Measurements from ENCODE around the gene DGCR6.
"Not testable (repeated sequence)": the region's sequence is repeated elsewhere in the genome, so short reads cannot be mapped to it uniquely, and the experiment has no call there.

The DGCR6 gene

DNA sequence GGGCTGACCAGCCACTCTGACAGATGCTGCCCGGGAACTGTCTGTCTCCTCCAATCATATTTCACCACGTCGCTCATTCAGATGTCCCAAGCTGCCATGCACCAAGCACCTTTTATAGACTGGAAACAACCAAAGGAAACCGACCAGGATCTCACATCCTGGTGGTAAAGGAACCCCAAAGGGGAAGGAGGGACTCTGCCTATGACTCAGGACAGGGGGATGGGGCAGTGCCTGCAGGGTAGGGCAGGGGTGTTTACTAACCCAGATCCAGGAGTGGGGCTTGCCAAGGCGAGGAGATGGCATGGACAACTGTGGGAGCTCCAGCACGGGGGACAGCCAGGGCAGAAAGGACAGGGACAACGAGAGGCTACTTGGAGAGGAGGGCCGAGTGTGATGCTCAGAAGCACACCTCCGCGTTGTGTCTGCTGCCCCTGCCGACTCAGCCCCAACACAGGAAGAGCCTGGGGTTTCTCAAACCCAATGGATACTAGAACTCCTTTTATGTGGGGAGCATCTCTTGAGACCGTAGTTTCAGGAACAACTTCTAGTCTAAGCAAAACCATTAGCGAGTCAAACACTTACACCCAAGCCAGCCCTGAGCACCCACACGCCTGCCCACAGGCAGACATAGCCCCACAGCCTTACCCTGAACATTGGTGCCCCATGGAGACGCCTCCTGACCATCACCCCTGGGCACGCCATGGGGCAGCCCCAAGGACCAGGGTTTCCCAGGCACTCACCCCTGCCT, 26.0 kb downstream of the DGCR6 start:
- DNase-seq (ENCODE audit: low read depth) = no peak

GRCh38 chr22:18933914-18934313, 27.8 kb downstream of the DGCR6 start:
- DNase-seq (ENCODE audit: low read depth) = no peak

GRCh38 chr22:18934688-18935087, 28.6 kb downstream of the DGCR6 start:
- not testable (repeated sequence) for DNase-seq (ENCODE audit: low read depth)

DNA sequence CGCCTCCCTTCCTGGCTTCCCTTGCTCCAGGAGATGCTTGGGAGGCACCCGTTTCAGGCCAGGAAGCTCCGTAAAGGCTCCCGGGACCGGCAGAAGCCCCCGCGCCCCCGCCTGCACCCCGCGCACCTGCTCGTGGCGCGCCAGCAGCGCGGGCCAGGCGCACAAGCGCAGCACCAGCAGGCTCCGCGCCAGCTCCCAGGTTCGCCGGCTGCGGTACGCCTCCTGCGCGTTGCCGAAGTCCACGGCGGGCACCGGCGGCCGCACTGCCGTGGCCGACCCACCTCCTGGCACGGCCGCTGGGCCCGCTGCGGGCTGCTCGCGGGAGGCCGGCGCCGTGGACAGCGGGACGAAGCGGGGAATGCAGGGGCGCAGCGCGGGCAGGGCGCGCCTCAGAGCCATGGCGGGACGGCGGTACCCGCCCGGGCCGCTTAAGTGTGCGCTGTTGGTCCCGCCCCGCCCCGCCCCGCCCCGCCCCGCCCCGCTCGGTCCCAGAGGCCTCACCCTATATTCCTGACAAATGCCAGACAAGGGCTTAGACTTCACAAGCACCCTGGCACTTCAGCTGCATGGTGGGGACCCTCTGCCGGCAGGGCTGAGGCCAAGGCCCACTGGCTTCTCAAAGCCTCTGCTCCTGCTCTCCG, 29.9 kb downstream of the DGCR6 start, which contains the start of gene PRODH:
Gene PRODH (minus strand): TSS at position 405 of the 641 bp plus-strand sequence. CDS start 6 bp downstream, at position 399.
- no peak for DNase-seq (ENCODE audit: low read depth)

DNA sequence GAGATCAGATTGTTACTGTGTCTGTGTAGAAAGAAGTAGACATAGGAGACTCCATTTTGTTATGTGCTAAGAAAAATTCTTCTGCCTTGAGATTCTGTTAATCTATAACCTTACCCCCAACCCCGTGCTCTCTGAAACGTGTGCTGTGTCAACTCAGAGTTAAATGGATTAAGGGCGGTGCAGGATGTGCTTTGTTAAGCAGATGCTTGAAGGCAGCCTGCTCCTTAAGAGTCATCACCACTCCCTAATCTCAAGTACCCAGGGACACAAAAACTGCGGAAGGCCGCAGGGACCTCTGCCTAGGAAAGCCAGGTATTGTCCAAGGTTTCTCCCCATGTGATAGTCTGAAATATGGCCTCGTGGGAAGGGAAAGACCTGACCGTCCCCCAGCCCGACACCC, 32.6 kb downstream of the DGCR6 start:
- not testable (repeated sequence) for DNase-seq (ENCODE audit: low read depth)

GRCh38 chr22:18947105-18947504, 41.0 kb downstream of the DGCR6 start:
- not testable (repeated sequence) for DNase-seq (ENCODE audit: low read depth)

DNA sequence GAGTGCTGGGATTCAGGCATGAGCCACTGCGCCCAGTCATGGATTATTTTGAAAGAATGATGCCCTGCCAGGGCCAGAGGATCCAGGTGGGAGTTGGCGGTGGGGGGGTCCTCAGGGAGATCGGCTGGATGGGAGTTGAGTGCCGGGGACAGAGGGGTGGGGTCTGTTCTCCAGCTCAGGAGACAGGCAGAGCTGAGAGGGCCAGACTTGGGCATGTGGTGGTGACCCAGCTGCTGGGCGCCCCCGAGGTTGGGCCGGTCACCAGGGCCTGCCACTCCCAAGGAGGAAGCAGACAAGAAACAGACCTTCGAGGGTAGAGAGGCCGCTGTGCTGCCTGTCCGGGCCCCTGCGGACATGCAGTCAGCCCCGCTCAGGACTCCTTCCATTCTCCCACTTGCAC, 41.8 kb downstream of the DGCR6 start:
- no peak for DNase-seq (ENCODE audit: low read depth)

GRCh38 chr22:18950141-18950540, 44.0 kb downstream of the DGCR6 start:
- no peak for DNase-seq (ENCODE audit: low read depth)

- no peak for DNase-seq (ENCODE audit: low read depth)
These were observed 45.9 kb downstream of the DGCR6 start for GRCh38 chr22:18952022-18952421.

DNA sequence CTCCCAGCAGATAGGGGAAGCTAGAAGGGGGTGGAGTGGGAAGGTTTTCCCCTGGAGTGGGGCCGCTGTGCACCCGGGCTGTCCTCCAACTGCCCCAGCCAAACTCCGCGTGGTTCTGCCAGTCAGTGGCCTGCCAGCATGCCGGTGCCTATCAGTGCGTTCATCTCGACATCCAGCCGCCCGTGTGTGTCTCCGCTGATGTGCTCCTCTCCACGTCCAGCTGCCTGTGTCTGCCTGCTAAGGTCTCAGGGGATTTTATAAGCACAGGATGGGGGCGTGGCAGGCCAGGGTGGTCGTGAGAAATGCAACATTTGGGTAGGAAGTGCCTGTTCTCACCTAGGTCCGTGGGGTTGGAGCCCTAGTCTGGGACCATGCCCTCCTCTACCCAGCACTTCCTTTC, 47.0 kb downstream of the DGCR6 start:
- DNase-seq (ENCODE audit: low read depth) = not testable (repeated sequence)

DNA sequence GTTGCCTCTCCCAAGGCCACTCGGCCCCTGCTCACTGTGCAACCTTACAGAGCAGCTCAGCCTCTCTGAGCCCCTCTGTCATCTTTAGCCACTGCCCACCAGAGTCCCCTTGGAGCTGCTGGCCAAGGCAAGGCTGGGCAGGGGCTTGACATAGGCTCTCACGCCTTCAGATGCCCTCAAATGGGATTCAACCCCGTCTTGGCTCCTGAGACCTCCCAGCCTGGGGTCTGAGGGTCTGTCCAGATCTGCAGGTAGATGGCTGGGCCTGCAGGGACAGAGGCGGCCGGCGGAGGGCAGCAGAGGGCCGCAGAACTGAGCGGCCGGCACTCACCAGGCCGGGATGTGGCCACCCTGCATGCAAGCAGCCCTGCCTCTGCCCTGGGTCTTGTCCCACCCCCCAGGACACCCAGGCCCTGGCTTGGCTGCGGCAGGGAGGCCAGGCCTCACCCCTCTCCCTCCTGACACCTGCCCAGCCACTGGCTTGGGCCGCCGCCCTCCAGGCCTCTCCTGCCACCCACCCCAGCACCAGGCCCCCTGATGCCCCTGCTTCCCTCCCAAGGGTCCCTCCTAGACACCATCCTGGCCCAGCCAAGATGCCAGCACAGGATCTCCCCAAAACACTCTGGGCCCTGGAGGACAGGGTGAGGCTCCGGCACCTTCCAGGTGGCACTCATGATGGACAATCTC, 48.3 kb downstream of the DGCR6 start:
- peak; percentile 22 for DNase-seq (ENCODE audit: low read depth)

DNA sequence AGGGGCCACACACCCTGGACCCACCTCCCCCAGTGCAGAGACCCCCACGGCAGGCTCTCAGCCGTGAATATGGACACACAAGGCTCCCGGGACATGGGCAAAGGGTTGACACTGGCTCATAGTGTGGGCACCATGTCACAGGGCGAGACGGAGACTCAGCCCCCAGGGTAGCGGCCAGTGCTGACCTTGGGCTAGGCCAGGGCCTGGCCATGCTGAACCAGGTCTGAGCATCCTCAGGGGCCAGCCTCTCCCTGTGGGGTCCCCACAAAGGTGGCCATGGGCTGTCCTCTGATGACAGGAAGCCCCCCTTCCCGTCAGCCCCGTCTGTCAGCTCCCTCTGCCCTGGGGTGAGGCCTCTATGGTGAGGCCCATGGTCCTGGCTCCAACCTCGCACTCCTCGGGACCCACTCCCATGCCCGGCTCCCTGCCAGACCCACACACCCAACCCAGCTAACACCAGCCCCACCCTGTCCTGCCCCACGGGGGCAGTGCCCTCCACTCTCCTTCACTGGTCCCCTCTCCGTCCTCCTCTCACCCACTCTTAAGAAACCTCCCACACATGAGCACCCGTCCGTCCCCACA, 49.0 kb downstream of the DGCR6 start:
- DNase-seq (ENCODE audit: low read depth) = no peak

DNA sequence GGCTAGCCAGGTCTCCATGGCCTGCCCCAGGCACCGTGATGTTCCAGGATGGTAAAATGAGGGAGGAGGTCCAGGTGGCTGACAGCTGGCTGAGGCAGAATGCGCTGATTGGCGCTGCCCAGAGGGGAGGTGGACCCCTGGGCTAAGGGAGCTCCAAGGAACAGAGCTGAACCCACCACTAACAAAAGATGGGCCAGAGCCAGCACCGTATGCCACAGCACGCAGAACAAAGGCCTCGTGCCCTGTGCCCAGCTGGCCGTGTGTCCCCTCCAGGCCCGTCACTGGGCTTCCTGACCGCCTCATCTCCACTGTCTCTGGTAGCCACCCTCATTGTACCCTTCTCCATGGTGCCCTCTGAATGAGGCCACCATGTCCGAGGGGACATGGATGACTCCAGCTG, 49.6 kb downstream of the DGCR6 start:
- no peak for DNase-seq (ENCODE audit: low read depth)

- not testable (repeated sequence) for DNase-seq (ENCODE audit: low read depth)
These were observed 50.2 kb downstream of the DGCR6 start for GRCh38 chr22:18956121-18956895.

DNA sequence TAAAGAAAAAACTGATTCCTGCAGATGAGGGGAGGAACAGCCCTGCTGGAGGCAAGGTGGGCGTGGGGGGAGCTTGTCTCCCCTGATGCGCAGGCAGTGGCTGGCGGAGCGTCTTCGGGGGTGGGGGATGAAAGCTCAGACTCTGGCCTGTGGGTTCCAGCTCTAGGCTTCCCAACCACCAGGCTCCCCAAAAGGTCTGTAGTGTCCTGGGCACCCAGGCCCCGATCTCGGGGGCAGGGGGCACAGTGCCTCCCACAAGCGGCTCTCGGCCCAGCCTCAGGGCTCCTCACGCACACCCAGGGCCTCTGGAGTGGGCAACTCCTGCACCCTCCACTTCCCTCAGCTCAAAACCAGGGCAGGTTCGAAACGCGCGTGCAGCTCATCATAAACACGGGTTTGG, 50.8 kb downstream of the DGCR6 start:
- not testable (repeated sequence) for DNase-seq (ENCODE audit: low read depth)

DNA sequence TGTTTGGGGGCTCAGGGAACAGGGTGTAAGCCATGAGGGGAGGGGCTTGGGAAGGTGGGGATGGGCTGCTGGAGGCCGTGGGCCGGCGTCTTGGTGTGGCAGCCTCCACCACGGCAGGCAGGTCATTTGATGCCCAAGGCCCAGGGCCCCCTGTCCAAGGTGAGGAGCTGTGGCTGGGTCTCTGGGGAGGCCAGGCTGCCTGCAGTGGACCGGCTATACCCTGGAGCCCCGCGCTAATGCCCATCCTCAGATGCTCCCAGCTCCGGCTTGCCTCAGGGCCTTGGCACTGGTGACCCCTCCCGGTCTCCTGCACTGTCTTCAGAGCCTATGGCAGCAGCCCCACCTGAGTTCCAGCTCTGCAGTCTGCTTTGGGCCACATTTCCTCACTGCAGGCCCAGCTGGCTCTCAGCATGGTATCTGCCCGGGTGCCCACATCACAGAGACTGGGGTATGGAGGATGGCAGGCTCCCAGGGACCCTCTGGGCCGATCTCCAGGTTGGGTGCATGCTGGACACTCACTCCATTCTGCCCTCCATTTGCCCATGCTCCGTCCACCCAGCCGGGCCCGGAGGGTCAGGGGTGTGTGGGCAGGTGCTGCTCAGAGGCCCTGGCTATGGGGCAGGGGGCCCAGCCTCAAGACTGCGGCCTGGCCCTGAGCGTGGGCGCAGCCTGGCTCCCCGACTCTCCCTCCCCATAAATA, 51.7 kb downstream of the DGCR6 start:
- DNase-seq (ENCODE audit: low read depth) = not testable (repeated sequence)

- DNase-seq (ENCODE audit: low read depth) = not testable (repeated sequence)
These were observed 52.2 kb downstream of the DGCR6 start for GRCh38 chr22:18958321-18958705.

DNA sequence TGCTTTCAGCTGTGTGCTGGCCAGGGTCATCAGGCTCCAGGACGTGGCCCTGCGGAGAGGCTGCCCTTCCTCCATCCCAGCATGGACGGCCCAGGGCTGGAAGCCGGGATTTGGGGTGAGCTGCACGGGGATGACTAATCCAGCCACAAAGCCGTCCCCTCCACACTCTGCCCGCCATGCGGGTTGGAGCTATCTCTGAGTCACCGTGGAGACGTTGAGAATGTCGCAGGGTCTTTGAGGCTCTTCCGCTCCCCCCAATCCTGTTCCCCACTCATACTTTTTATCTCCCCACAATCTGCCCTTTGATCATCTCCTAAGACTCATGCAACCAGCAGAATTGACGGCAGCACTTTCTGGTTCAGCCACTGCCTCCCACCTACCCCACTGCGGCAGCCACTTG, 52.6 kb downstream of the DGCR6 start:
- not testable (repeated sequence) for DNase-seq (ENCODE audit: low read depth)

DNA sequence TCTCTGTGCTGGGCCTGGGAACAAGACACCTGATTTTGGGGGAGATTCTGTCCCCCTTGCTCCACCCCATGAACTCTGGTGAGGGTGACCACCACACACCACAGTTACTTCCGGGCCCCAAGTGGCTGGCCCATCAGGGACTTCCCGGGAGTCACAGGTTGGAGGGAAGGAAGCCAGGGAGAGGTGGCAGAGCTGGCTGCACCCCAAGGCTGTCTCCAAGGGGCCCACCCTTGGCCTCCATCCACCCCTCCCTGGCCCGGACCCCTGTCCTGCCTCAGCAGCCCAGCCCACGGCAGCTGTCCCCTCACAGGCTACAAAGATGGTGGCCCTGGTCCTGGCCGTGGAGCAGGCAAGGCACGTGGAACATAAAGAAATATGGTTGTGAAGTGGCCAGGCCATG, 53.1 kb downstream of the DGCR6 start:
- DNase-seq (ENCODE audit: low read depth) = not testable (repeated sequence)

DNA sequence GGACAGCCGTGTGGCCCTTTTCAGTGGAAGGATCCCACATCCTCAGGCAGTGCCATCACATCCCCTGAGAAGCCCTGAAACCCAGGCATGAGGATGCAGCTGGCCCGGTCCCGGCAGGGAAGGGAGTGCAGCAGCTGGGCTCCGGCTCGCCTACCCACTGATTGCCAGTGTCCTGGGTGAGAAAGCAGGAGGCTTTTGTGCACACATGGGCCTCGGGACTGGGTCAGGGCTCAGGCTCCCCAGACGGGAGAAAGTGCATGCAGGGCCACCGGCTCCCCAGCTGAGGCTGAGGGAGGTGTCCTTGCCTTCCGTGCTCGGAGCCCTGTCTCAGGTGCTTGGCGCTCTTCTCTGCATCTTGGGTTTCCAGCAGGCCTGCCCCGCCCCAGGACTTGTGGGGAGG, 53.6 kb downstream of the DGCR6 start:
- DNase-seq (ENCODE audit: low read depth) = not testable (repeated sequence)

DNA sequence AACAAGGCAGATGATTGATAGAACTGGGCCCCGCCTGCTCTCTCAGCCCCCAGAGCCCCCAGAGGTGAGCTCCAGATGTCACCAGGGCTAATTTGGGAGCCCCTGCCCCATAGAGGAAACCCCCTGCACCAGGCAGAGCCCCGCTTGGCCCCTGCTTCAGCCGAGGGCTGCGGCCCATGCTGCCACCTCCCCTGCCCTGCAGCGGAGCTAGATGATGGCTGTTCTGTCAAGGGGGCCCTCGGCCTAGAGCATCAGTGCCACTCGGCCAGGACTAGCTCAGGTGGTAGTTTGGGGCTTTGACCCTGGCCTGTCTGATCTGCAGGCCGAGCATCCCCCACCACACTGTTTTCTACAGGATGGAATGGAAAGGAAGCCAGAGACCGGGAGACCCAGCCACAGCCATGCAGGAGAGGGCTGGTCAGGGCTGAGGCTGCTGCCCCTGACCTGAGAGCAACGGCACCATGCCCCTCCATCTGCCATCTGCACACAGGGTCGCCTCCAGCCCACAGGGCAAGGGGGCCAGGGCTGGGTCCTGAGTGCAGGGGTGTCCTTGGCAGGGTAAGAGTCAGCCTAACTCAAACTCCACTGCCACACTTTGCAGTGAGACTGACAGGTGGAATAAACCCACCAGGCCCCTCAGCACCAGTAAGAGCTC, 54.2 kb downstream of the DGCR6 start:
- not testable (repeated sequence) for DNase-seq (ENCODE audit: low read depth)
